Heart left ventricle (tissue), 16 donors: ENCODE results near the gene SCIMP. TPM values are rescaled to one million over a fixed set of nuclear protein-coding genes. Genes with fewer than 3 reads are reported as not detected.

Experiments used
- ATAC-seq, 4 donors: fragments of 200-7000 bp; cut with Tn5 transposase; one replicate each; pipeline ENCODE4 v1.9.1; 2020 to 2022; ENCODE audit warnings: moderate library complexity in 4 of 4, mild to moderate bottlenecking in 3 of 4, moderate number of reproducible peaks in 1 of 4
- DNase-seq, 5 donors: peaks; one replicate each; pipeline ENCODE4 v3.0.0-alpha.2; 2020
- H3K27ac ChIP-seq, 12 donors: fragments of 200-600 bp; sonication (generic) in 4 of 12; one replicate each; pipeline versions ENCODE4 v1.5.0 to v1.8.0; 2016 to 2022; ENCODE audit warnings: mild to moderate bottlenecking in 2 of 12
- H3K27me3 ChIP-seq, 9 donors: fragments of 200-600 bp; sonication (generic) in 2 of 9; one replicate each; pipeline versions ENCODE4 v1.5.1 to v1.8.0; 2016 to 2022; ENCODE audit warnings: mild to moderate bottlenecking in 3 of 9
- H3K36me3 ChIP-seq, 9 donors: fragments of 200-600 bp; sonication (generic) in 2 of 9; one replicate each; pipeline versions ENCODE4 v1.5.0 to v1.8.0; 2018 to 2022; ENCODE audit warnings: mild to moderate bottlenecking in 2 of 9
- H3K4me1 ChIP-seq, 12 donors: fragments of 200-600 bp; sonication (generic) in 4 of 12; one replicate each; pipeline versions ENCODE4 v1.5.0 to v1.8.0; 2016 to 2022; ENCODE audit warnings: mild to moderate bottlenecking in 3 of 12
- H3K4me3 ChIP-seq, 12 donors: fragments of 200-600 bp; sonication (generic) in 4 of 12; one replicate each; pipeline versions ENCODE4 v1.5.0 to v1.8.0; 2017 to 2022; ENCODE audit warnings: mild to moderate bottlenecking in 9 of 12, moderate library complexity in 4 of 12
- H3K9me3 ChIP-seq, 12 donors: fragments of 200-600 bp; sonication (generic) in 4 of 12; one replicate each; pipeline versions ENCODE4 v1.5.0 to v1.8.0; 2016 to 2022; ENCODE audit warnings: mild to moderate bottlenecking in 1 of 12
- POLR2A ChIP-seq, 2 donors: fragments of 450-650 bp; IDR thresholded peaks; one replicate each; pipeline ENCODE4 v1.6.1; 2017; ENCODE audit warnings: antibody characterized with exemption in 2 of 2, mild to moderate bottlenecking in 2 of 2, moderate library complexity in 2 of 2
- WGBS, 4 donors: extraction: QIAGEN DNeasy Blood & Tissue Kit in 2 of 4; methylation state at CpG; one replicate each; pipeline versions ENCODE4 v1.1.5 to v1.1.7; 2013 to 2018; 5-methylcytosine and 5-hydroxymethylcytosine counted together
- intact Hi-C, 10 donors: fragments of 100-400 bp; cut with DNase I; formaldehyde crosslinking; loops; one replicate each; pipeline versions ENCODE4 v1.11.1 to v1.14.2; 2022
- polyA plus RNA-seq, 2 donors: library from polyadenylated mRNA; stranded (reverse); fragments of 200-250 nt; gene quantifications; one replicate each; pipeline ENCODE4 v1.2.3, GENCODE V29; 2013
- total RNA-seq, 9 donors: library from RNA; depleted of rRNA in 2 of 9; stranded (reverse); fragments of >200 nt in 2 of 9; fragmentation: NEBNext Ultra II Directional in 3 of 9; extraction: Animal tissue kit (Norgen Biotek cat#: 25700) in 3 of 9; gene quantifications; one replicate each; pipeline versions ENCODE4 v1.1.0 to v1.2.4, GENCODE V29; 2016 to 2023
- TF ChIP-seq, protein P1 (sequence below), 12 donors: fragments of 200-600 bp; sonication (generic) in 4 of 12; IDR thresholded peaks; one replicate each; pipeline versions ENCODE4 v1.5.0 to v1.8.0; 2018 to 2022; ENCODE audit warnings: antibody characterized with exemption in 12 of 12, mild to moderate bottlenecking in 5 of 12
- donor health status: ischemic (EF 13 %, LVEDD 7.1; RV severe dilation, severe dysfunction).
- donor health status: healthy with polysubstance abuse.
- donor health status: DM: no; HTN: yes; CAD: no.
- donor health status: DM: no; HTN: no; CAD: no.
- donor health status: ischemic (EF 25% LVEDD 6.9; RV normal size, moderate dysfunction).
- donor health status: ischemic (EF 25% LVEDD 5.7; RV mildly dilated, moderate dysfunction).
- donor health status: healthy.
- donor health status: DM: yes; HTN: yes; CAD: no.
- donor health status: ischemic (EF 35%, LVEDD 5.7; RV mildly dilated, moderate dysfunction).
- donor health status: nonischemic (EF 11% LVEDD 7.7; RV severe dilation, severe dysfunction).
- donor health status: DM: yes; HTN: yes; CAD: no.
- donor health status: PGD.
- donor health status: ischemic (EF 29% LVEDD 5.4; RV normal size, mild dysfunction).
- donor health status: nonischemic (EF 23%, LVEDD 6.1; RV moderate dilation, normal function).

The SCIMP gene
- total and polyA plus RNA-seq, 11 donors = 0.11 to 17.2 (median 0.72) TPM

DNA sequence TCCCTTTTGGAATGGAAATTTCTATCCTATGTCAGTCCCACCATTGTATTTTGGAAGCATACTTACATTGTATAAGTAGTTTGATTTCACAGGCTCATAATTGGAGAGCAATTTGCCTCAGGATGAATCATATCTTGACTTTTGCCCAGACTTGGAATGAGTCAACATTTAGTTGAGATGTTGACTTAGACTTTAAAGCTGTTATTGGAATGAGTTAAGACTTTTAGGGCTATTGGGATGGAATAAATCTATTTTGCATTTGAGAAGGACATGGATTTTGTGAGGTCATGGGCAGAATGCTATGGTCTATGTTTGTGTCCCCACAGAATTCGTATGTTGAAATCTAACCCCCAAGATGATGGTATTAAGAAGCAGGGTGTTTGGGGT is 30.8 kb downstream of the SCIMP start:
- no peak for DNase-seq
- Histone ChIP-seq H3K4me1 (no peaks in the 10 kb centered on the region), H3K27me3 (no peaks in the 10 kb centered on the region), H3K9me3 (peaks cover 0 to 8% (median 0%) of the 10 kb centered on the region in 12 donors), H3K36me3 (no peaks in the 10 kb centered on the region), H3K4me3 (no peak overlapping the region), H3K27ac (no peak overlapping the region)
- TF ChIP-seq, protein P1, sequence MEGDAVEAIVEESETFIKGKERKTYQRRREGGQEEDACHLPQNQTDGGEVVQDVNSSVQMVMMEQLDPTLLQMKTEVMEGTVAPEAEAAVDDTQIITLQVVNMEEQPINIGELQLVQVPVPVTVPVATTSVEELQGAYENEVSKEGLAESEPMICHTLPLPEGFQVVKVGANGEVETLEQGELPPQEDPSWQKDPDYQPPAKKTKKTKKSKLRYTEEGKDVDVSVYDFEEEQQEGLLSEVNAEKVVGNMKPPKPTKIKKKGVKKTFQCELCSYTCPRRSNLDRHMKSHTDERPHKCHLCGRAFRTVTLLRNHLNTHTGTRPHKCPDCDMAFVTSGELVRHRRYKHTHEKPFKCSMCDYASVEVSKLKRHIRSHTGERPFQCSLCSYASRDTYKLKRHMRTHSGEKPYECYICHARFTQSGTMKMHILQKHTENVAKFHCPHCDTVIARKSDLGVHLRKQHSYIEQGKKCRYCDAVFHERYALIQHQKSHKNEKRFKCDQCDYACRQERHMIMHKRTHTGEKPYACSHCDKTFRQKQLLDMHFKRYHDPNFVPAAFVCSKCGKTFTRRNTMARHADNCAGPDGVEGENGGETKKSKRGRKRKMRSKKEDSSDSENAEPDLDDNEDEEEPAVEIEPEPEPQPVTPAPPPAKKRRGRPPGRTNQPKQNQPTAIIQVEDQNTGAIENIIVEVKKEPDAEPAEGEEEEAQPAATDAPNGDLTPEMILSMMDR (IDR thresholded peaks at IDR 0.05) = no peak
- TF ChIP-seq POLR2A (IDR thresholded peaks at IDR 0.05) = no peak
- WGBS, 4 donors = 82 to 98% (median 96%) methylated on average over 1 of the region's 1 CpG
- no peak for ATAC-seq
- intact Hi-C loops = no loop called here

DNA sequence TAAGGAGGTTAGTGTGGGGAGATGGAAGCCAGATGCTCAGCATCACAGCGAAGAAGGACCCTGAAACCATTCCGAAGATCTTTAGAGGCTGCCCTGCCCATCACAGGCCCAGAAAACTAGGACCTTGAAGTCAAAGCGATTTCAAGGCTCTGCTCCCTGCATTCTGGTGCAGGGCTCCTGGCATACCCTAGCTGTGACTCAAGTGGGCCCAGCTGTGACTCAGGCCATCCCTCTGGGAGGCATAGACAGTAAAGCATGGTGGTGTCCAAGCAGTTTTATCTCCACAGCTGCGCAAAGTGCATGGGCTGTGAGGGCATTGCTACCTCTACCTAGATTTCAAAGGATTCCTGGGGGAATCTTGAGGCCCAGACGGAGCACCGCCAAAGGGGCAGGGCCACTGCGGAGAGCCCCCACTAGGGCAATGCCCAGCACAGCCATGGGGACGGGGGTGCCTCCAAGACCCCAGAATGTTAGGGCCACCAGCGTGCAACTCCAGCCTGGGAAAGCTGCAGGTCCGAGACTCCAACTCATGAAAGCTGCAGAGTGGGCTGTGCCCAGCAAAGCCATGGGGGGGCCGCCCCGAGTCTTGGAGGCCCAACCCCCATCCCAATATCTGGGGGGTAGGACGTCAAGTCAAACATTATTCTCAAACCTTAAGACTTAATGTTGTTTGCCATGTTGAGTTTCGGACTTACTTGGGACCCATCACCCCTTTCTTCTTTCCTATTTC is 31.3 kb downstream of the SCIMP start:
- ATAC-seq (no peak), DNase-seq (no peak)
- 92 to 94% (median 93%) methylated on average over 14 of the region's 14 CpGs for WGBS, 4 donors
- no peaks in the 10 kb centered on the region for H3K36me3 ChIP-seq
- H3K4me1 ChIP-seq = no peaks in the 10 kb centered on the region
- H3K27me3 ChIP-seq = no peaks in the 10 kb centered on the region
- no peak overlapping the region for H3K27ac ChIP-seq
- no peak overlapping the region for H3K4me3 ChIP-seq
- TF ChIP-seq, protein P1 (IDR thresholded peaks at IDR 0.05) = no peak
- TF ChIP-seq POLR2A (IDR thresholded peaks at IDR 0.05) = no peak
- intact Hi-C loops = no loop called here
- H3K9me3 ChIP-seq = peaks cover 0 to 8% (median 0%) of the 10 kb centered on the region in 12 donors

DNA sequence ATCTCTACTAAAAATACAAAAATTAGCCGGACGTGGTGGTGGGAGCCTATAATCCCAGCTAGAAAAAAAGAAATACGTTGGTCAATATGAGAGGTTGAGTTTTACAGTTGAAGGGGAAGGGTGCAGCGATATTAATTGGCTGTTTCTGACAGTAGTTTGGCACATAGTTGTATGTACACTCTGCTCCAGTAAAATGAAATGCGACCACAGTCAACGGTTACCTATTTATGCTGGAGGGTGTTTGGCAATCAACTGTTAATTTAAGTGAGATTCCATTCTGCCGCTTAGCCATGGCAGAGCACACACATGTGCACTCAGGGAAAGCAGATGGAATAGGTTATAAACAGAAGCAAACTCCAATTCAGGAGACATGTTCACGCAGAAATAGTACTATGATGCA is 33.6 kb downstream of the SCIMP start:
- H3K4me1 ChIP-seq = peaks cover 0 to 5% (median 0%) of the 10 kb centered on the region in 12 donors
- H3K4me3 ChIP-seq = no peak overlapping the region
- no peak overlapping the region for H3K27ac ChIP-seq
- no peak for ATAC-seq
- no peaks in the 10 kb centered on the region for H3K27me3 ChIP-seq
- H3K9me3 ChIP-seq = peaks cover 0 to 8% (median 0%) of the 10 kb centered on the region in 12 donors
- DNase-seq = no peak
- H3K36me3 ChIP-seq = no peaks in the 10 kb centered on the region
- intact Hi-C loops = no loop called here
- TF ChIP-seq, protein P1 (IDR thresholded peaks at IDR 0.05) = no peak
- no peak for TF ChIP-seq POLR2A (IDR thresholded peaks at IDR 0.05)
- 94 to 98% (median 97%) methylated on average over 8 of the region's 8 CpGs for WGBS, 4 donors

DNA sequence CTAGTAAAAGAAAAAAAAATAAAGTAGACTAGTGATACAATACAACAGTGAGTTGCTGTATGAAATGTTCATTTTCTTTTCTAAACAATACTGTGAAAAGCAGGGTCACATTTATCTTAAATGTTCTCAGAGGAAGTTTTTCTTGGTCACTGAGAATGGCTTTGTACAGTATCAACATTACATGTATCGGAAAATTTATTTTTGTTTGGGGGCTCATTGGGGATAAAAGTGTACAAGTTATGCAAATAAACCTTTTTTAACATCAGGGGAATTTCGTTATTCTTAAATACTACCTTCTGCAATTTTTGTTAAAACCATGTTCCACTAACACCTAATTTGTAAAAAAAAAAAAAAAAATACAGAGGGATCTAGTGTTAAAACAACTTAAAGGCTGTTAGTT is 34.3 kb downstream of the SCIMP start:
- TF ChIP-seq POLR2A (IDR thresholded peaks at IDR 0.05) = no peak
- TF ChIP-seq, protein P1 (IDR thresholded peaks at IDR 0.05) = no peak

More for the DNA sequence above, 34.3 kb downstream of the SCIMP start:
- Histone ChIP-seq H3K36me3 (no peaks in the 10 kb centered on the region), H3K4me1 (peaks cover 0 to 5% (median 0%) of the 10 kb centered on the region in 12 donors), H3K9me3 (peaks cover 0 to 4% (median 0%) of the 10 kb centered on the region in 12 donors), H3K27ac (no peak overlapping the region), H3K27me3 (no peaks in the 10 kb centered on the region), H3K4me3 (no peak overlapping the region)
- intact Hi-C loops = no loop called here
- 49 to 90% (median 66%) methylated on average over 2 of the region's 2 CpGs for WGBS, 4 donors
- ATAC-seq = no peak
- DNase-seq = no peak
